Left lung (tissue), 10 donors: ENCODE data around the gene MON2. TPM values are rescaled to one million over a fixed set of nuclear protein-coding genes. Genes with fewer than 3 reads are reported as not detected.

ENCODE experiments used
- ATAC-seq: fragments of 200-7000 bp; cut with Tn5 transposase; one replicate; pipeline ENCODE4 v1.9.1; 2020; ENCODE audit warnings: moderate library complexity
- DNase-seq, 4 donors: peaks; one replicate each; pipeline ENCODE4 v3.0.0-alpha.2; 2013 to 2020
- H3K27ac ChIP-seq, 2 donors: fragments of 200-600 bp; sonication (generic) in 1 of 2; one replicate each; pipeline versions ENCODE4 v1.5.0 to v1.8.0; 2020 to 2021
- H3K27me3 ChIP-seq, 2 donors: fragments of 200-600 bp; sonication (generic) in 1 of 2; one replicate each; pipeline versions ENCODE4 v1.5.0 to v1.8.0; 2020 to 2021
- H3K36me3 ChIP-seq, 2 donors: fragments of 200-600 bp; sonication (generic) in 1 of 2; one replicate each; pipeline versions ENCODE4 v1.5.0 to v1.8.0; 2020 to 2021
- H3K4me1 ChIP-seq, 2 donors: fragments of 200-600 bp; one replicate each; pipeline ENCODE4 v1.8.0; 2021
- H3K4me3 ChIP-seq, 2 donors: fragments of 200-600 bp; sonication (generic) in 1 of 2; one replicate each; pipeline versions ENCODE4 v1.5.0 to v1.8.0; 2020 to 2021; ENCODE audit warnings: mild to moderate bottlenecking in 1 of 2
- H3K9me3 ChIP-seq, 2 donors: fragments of 200-600 bp; sonication (generic) in 1 of 2; one replicate each; pipeline versions ENCODE4 v1.5.0 to v1.8.0; 2020 to 2021
- CTCF ChIP-seq, 2 donors: fragments of 200-600 bp; sonication (generic) in 1 of 2; IDR thresholded peaks; one replicate each; pipeline versions ENCODE4 v1.5.0 to v1.8.0; 2021; ENCODE audit warnings: antibody characterized with exemption in 2 of 2
- intact Hi-C, 2 donors: fragments of 100-400 bp; cut with DNase I; formaldehyde crosslinking; loops; one replicate each; pipeline versions ENCODE4 v1.11.2 to v1.14.2; 2022
- polyA plus RNA-seq, 6 donors: library from polyadenylated mRNA; unstranded; fragments of 120-200 nt; gene quantifications; one replicate each; pipeline ENCODE4 v1.2.1, GENCODE V29; 2013; ENCODE audit not compliant: insufficient read length in 6 of 6
- total RNA-seq, 2 donors: library from RNA; stranded (reverse); fragmentation: NEBNext Ultra II Directional; extraction: Animal tissue kit (Norgen Biotek cat#: 25700); gene quantifications; one replicate each; pipeline ENCODE4 v1.2.1, GENCODE V29; 2021
- donor health status: DM: no; HTN: yes; CAD: no.
- donor health status: DM: no; HTN: no; CAD: no.

The MON2 gene
- total and polyA plus RNA-seq, 8 donors, result 48.5 to 96.2 (median 79.2) TPM

GRCh38 chr12:62598846-62599245 is 132.2 kb downstream of the MON2 start:
- intact Hi-C loops, result no loop called here
- Histone ChIP-seq H3K4me3 (no peak overlapping the region), H3K27me3 (no peaks in the 10 kb centered on the region), H3K9me3 (no peaks in the 10 kb centered on the region), H3K36me3 (no peaks in the 10 kb centered on the region), H3K27ac (no peak overlapping the region), H3K4me1 (peaks cover 3 to 10% of the 10 kb centered on the region in 2 donors)
- no peak for TF ChIP-seq CTCF (IDR thresholded peaks at IDR 0.05)
- ATAC-seq (no peak), DNase-seq (no peak)

- DNase-seq, result no peak
- TF ChIP-seq CTCF (IDR thresholded peaks at IDR 0.05), result no peak
- Histone ChIP-seq H3K4me1 (peaks cover 7 to 18% of the 10 kb centered on the region in 2 donors), H3K27me3 (no peaks in the 10 kb centered on the region), H3K27ac (no peak overlapping the region), H3K4me3 (no peak overlapping the region), H3K36me3 (no peaks in the 10 kb centered on the region), H3K9me3 (no peaks in the 10 kb centered on the region)
- intact Hi-C loops, result no loop called here
- ATAC-seq, result no peak
These were observed 133.3 kb downstream of the MON2 start for GRCh38 chr12:62599854-62600437.

GRCh38 chr12:62601765-62602164 is 135.1 kb downstream of the MON2 start:
- Histone ChIP-seq H3K27ac (peak overlapping the region; percentile 99 to 100), H3K36me3 (no peaks in the 10 kb centered on the region), H3K4me1 (peaks cover 8 to 36% of the 10 kb centered on the region in 2 donors), H3K27me3 (no peaks in the 10 kb centered on the region), H3K4me3 (peak overlapping the region; percentile 55 to 76), H3K9me3 (no peaks in the 10 kb centered on the region)
- intact Hi-C loops, result no loop called here
- no peak for TF ChIP-seq CTCF (IDR thresholded peaks at IDR 0.05)
- DNase-seq (peak in 1 of 4 donors; percentile 16), ATAC-seq (no peak)

- DNase-seq (peak; percentile 91 to 96 (median 92)), ATAC-seq (peak; percentile 80)
- peaks cover 11 to 38% of the 10 kb centered on the region in 2 donors for H3K4me1 ChIP-seq
- TF ChIP-seq CTCF (IDR thresholded peaks at IDR 0.05), result no peak
- peak overlapping the region; percentile 55 to 76 for H3K4me3 ChIP-seq
- no peaks in the 10 kb centered on the region for H3K27me3 ChIP-seq
- peak overlapping the region; percentile 99 to 100 for H3K27ac ChIP-seq
- H3K9me3 ChIP-seq, result no peaks in the 10 kb centered on the region
- intact Hi-C loops, result no loop called here
- no peaks in the 10 kb centered on the region for H3K36me3 ChIP-seq
These were observed 135.8 kb downstream of the MON2 start for GRCh38 chr12:62602255-62603060.

GRCh38 chr12:62603061-62603810 is 136.6 kb downstream of the MON2 start:
- H3K36me3 ChIP-seq, result no peaks in the 10 kb centered on the region
- peak overlapping the region; percentile 55 to 76 for H3K4me3 ChIP-seq
- no peaks in the 10 kb centered on the region for H3K27me3 ChIP-seq
- H3K9me3 ChIP-seq, result no peaks in the 10 kb centered on the region
- peak; percentile 30 to 74 for TF ChIP-seq CTCF (IDR thresholded peaks at IDR 0.05)
- DNase-seq, result peak; percentile 88 to 96 (median 93)
- H3K4me1 ChIP-seq, result peaks cover 11 to 38% of the 10 kb centered on the region in 2 donors
- H3K27ac ChIP-seq, result peak overlapping the region; percentile 99 to 100
- intact Hi-C loops, result no loop called here
- ATAC-seq, result peak; percentile 91
